ENCODE data around the gene SENP1.
A peak's percentile ranks its signal among the peaks of the same experiment; 100 is the strongest.

The SENP1 gene

GRCh38 chr12:48078901-48079300 is 27.0 kb downstream of the SENP1 start:
- no peak for DNase-seq
- H3K36me3 ChIP-seq (ENCODE audit: control insufficient read depth in 4 of 4, insufficient read depth in 4 of 4, low read length in 3 of 4): peaks cover 13 to 44% (median 24%) of the 10 kb centered on the region in 4 experiments

GRCh38 chr12:48077111-48077510 is 28.8 kb downstream of the SENP1 start:
- no peaks in the 10 kb centered on the region for H3K4me1 ChIP-seq (ENCODE audit: control extremely low read depth in 1 of 4, control insufficient read depth in 4 of 4, insufficient read depth in 4 of 4, low read length in 3 of 4)
- H3K4me3 ChIP-seq (ENCODE audit: control insufficient read depth in 1 of 7, extremely low read depth in 1 of 7, insufficient read depth in 4 of 7, low read depth in 2 of 7, low read length in 6 of 7): no peak overlapping the region
- POLR2A ChIA-PET: no interaction called here
- H3K9me3 ChIP-seq (ENCODE audit: control extremely low read depth in 1 of 5, control insufficient read depth in 4 of 5, insufficient read depth in 2 of 5, low read depth in 1 of 5, low read length in 4 of 5): peaks cover 0 to 2% (median 0%) of the 10 kb centered on the region in 5 experiments
- H3K36me3 ChIP-seq (ENCODE audit: control insufficient read depth in 4 of 4, insufficient read depth in 4 of 4, low read length in 3 of 4): peaks cover 9 to 48% (median 28%) of the 10 kb centered on the region in 4 experiments
- CTCF ChIA-PET: interaction anchor here (0.9 to 3.5 kb wide), 2 partner anchors 10 to 88 kb away, joined by 4 to 10 read pairs; no protein-coding TSS in a partner anchor
- H3K27ac ChIP-seq (ENCODE audit: insufficient read depth in 1 of 2, low read depth in 1 of 2, low read length in 2 of 2, poor library complexity in 1 of 2, severe bottlenecking in 2 of 2): no peak overlapping the region
- no peaks in the 10 kb centered on the region for H3K27me3 ChIP-seq (replicated peaks in 2 of 5; ENCODE audit: control insufficient read depth in 4 of 5, insufficient read depth in 5 of 5, low read length in 4 of 5)
- WGBS (ENCODE audit: insufficient coverage): 51% methylated on average over 2 of the region's 2 CpGs
- peak in 1 of 3 donors; percentile 14 for DNase-seq

More at GRCh38 chr12:48078901-48079300, 27.0 kb downstream of the SENP1 start:
- ChIA-PET CTCF (interaction anchor here (1.6 to 3.5 kb wide), 2 partner anchors 9 to 86 kb away, joined by 3 to 10 read pairs; no protein-coding TSS in a partner anchor), POLR2A (no interaction called here)
- H3K4me1 ChIP-seq (ENCODE audit: control extremely low read depth in 1 of 4, control insufficient read depth in 4 of 4, insufficient read depth in 4 of 4, low read length in 3 of 4): no peaks in the 10 kb centered on the region
- peaks cover 0 to 2% (median 0%) of the 10 kb centered on the region in 5 experiments for H3K9me3 ChIP-seq (ENCODE audit: control extremely low read depth in 1 of 5, control insufficient read depth in 4 of 5, insufficient read depth in 2 of 5, low read depth in 1 of 5, low read length in 4 of 5)
- no peaks in the 10 kb centered on the region for H3K27me3 ChIP-seq (replicated peaks in 2 of 5; ENCODE audit: control insufficient read depth in 4 of 5, insufficient read depth in 5 of 5, low read length in 4 of 5)
- 96% methylated on average over 3 of the region's 5 CpGs for WGBS (ENCODE audit: insufficient coverage)
- no peak overlapping the region for H3K27ac ChIP-seq (ENCODE audit: insufficient read depth in 1 of 2, low read depth in 1 of 2, low read length in 2 of 2, poor library complexity in 1 of 2, severe bottlenecking in 2 of 2)
- no peak overlapping the region for H3K4me3 ChIP-seq (ENCODE audit: control insufficient read depth in 1 of 7, extremely low read depth in 1 of 7, insufficient read depth in 4 of 7, low read depth in 2 of 7, low read length in 6 of 7)

GRCh38 chr12:48075832-48076231 is 30.0 kb downstream of the SENP1 start:
- no peak overlapping the region for H3K4me3 ChIP-seq (ENCODE audit: control insufficient read depth in 1 of 7, extremely low read depth in 1 of 7, insufficient read depth in 4 of 7, low read depth in 2 of 7, low read length in 6 of 7)
- CTCF ChIA-PET: interaction anchor here (1.0 to 3.5 kb wide), 2 partner anchors 90 to 113 kb away, joined by 3 to 10 read pairs; no protein-coding TSS in a partner anchor
- no peaks in the 10 kb centered on the region for H3K4me1 ChIP-seq (ENCODE audit: control extremely low read depth in 1 of 4, control insufficient read depth in 4 of 4, insufficient read depth in 4 of 4, low read length in 3 of 4)
- WGBS (ENCODE audit: insufficient coverage): no CpG with 5 or more reads among the region's 1 CpG
- no peaks in the 10 kb centered on the region for H3K27me3 ChIP-seq (replicated peaks in 2 of 5; ENCODE audit: control insufficient read depth in 4 of 5, insufficient read depth in 5 of 5, low read length in 4 of 5)
- H3K9me3 ChIP-seq (ENCODE audit: control extremely low read depth in 1 of 5, control insufficient read depth in 4 of 5, insufficient read depth in 2 of 5, low read depth in 1 of 5, low read length in 4 of 5): peaks cover 0 to 2% (median 0%) of the 10 kb centered on the region in 5 experiments
- no peak overlapping the region for H3K27ac ChIP-seq (ENCODE audit: insufficient read depth in 1 of 2, low read depth in 1 of 2, low read length in 2 of 2, poor library complexity in 1 of 2, severe bottlenecking in 2 of 2)
- POLR2A ChIA-PET: no interaction called here
- peaks cover 12 to 51% (median 33%) of the 10 kb centered on the region in 4 experiments for H3K36me3 ChIP-seq (ENCODE audit: control insufficient read depth in 4 of 4, insufficient read depth in 4 of 4, low read length in 3 of 4)
- DNase-seq: no peak

- no peak overlapping the region for H3K27ac ChIP-seq (ENCODE audit: insufficient read depth in 1 of 2, low read depth in 1 of 2, low read length in 2 of 2, poor library complexity in 1 of 2, severe bottlenecking in 2 of 2)
- ChIA-PET CTCF (interaction anchor here (1.1 to 1.2 kb wide), 2 partner anchors 12 to 91 kb away, joined by 3 read pairs; no protein-coding TSS in a partner anchor), POLR2A (no interaction called here)
- no peaks in the 10 kb centered on the region for H3K4me1 ChIP-seq (ENCODE audit: control extremely low read depth in 1 of 4, control insufficient read depth in 4 of 4, insufficient read depth in 4 of 4, low read length in 3 of 4)
- peaks cover 0 to 2% (median 0%) of the 10 kb centered on the region in 5 experiments for H3K9me3 ChIP-seq (ENCODE audit: control extremely low read depth in 1 of 5, control insufficient read depth in 4 of 5, insufficient read depth in 2 of 5, low read depth in 1 of 5, low read length in 4 of 5)
- no CpG with 5 or more reads among the region's 1 CpG for WGBS (ENCODE audit: insufficient coverage)
- no peak overlapping the region for H3K4me3 ChIP-seq (ENCODE audit: control insufficient read depth in 1 of 7, extremely low read depth in 1 of 7, insufficient read depth in 4 of 7, low read depth in 2 of 7, low read length in 6 of 7)
- no peaks in the 10 kb centered on the region for H3K27me3 ChIP-seq (replicated peaks in 2 of 5; ENCODE audit: control insufficient read depth in 4 of 5, insufficient read depth in 5 of 5, low read length in 4 of 5)
- no peak for DNase-seq
- peaks cover 16 to 59% (median 34%) of the 10 kb centered on the region in 4 experiments for H3K36me3 ChIP-seq (ENCODE audit: control insufficient read depth in 4 of 4, insufficient read depth in 4 of 4, low read length in 3 of 4)
Measured at GRCh38 chr12:48074266-48074665, 31.6 kb downstream of the SENP1 start.

- CTCF ChIA-PET: no interaction called here
Measured at GRCh38 chr12:48072266-48072665, 33.6 kb downstream of the SENP1 start.

GRCh38 chr12:48071808-48072207 is 34.1 kb downstream of the SENP1 start:
- peaks cover 0 to 3% (median 0%) of the 10 kb centered on the region in 4 experiments for H3K4me1 ChIP-seq (ENCODE audit: control extremely low read depth in 1 of 4, control insufficient read depth in 4 of 4, insufficient read depth in 4 of 4, low read length in 3 of 4)
- ChIA-PET POLR2A (no interaction called here), CTCF (no interaction called here)
- no peak overlapping the region for H3K4me3 ChIP-seq (ENCODE audit: control insufficient read depth in 1 of 7, extremely low read depth in 1 of 7, insufficient read depth in 4 of 7, low read depth in 2 of 7, low read length in 6 of 7)
- peaks cover 18 to 62% (median 38%) of the 10 kb centered on the region in 4 experiments for H3K36me3 ChIP-seq (ENCODE audit: control insufficient read depth in 4 of 4, insufficient read depth in 4 of 4, low read length in 3 of 4)
- no peaks in the 10 kb centered on the region for H3K9me3 ChIP-seq (ENCODE audit: control extremely low read depth in 1 of 5, control insufficient read depth in 4 of 5, insufficient read depth in 2 of 5, low read depth in 1 of 5, low read length in 4 of 5)
- no peak for DNase-seq
- no peaks in the 10 kb centered on the region for H3K27me3 ChIP-seq (replicated peaks in 2 of 5; ENCODE audit: control insufficient read depth in 4 of 5, insufficient read depth in 5 of 5, low read length in 4 of 5)
- H3K27ac ChIP-seq (ENCODE audit: insufficient read depth in 1 of 2, low read depth in 1 of 2, low read length in 2 of 2, poor library complexity in 1 of 2, severe bottlenecking in 2 of 2): no peak overlapping the region
- WGBS (ENCODE audit: insufficient coverage): no CpG with 5 or more reads among the region's 2 CpGs

More at GRCh38 chr12:48072266-48072665, 33.6 kb downstream of the SENP1 start:
- H3K36me3 ChIP-seq (ENCODE audit: control insufficient read depth in 4 of 4, insufficient read depth in 4 of 4, low read length in 3 of 4): peaks cover 18 to 59% (median 35%) of the 10 kb centered on the region in 4 experiments
- H3K4me1 ChIP-seq (ENCODE audit: control extremely low read depth in 1 of 4, control insufficient read depth in 4 of 4, insufficient read depth in 4 of 4, low read length in 3 of 4): peaks cover 0 to 2% (median 0%) of the 10 kb centered on the region in 4 experiments
- H3K4me3 ChIP-seq (ENCODE audit: control insufficient read depth in 1 of 7, extremely low read depth in 1 of 7, insufficient read depth in 4 of 7, low read depth in 2 of 7, low read length in 6 of 7): no peak overlapping the region
- WGBS (ENCODE audit: insufficient coverage): 100% methylated on average over 1 of the region's 3 CpGs
- H3K27me3 ChIP-seq (replicated peaks in 2 of 5; ENCODE audit: control insufficient read depth in 4 of 5, insufficient read depth in 5 of 5, low read length in 4 of 5): no peaks in the 10 kb centered on the region
- POLR2A ChIA-PET: no interaction called here
- H3K9me3 ChIP-seq (ENCODE audit: control extremely low read depth in 1 of 5, control insufficient read depth in 4 of 5, insufficient read depth in 2 of 5, low read depth in 1 of 5, low read length in 4 of 5): no peaks in the 10 kb centered on the region
- no peak overlapping the region for H3K27ac ChIP-seq (ENCODE audit: insufficient read depth in 1 of 2, low read depth in 1 of 2, low read length in 2 of 2, poor library complexity in 1 of 2, severe bottlenecking in 2 of 2)
- no peak for DNase-seq

GRCh38 chr12:48070731-48071130 is 35.1 kb downstream of the SENP1 start:
- Histone ChIP-seq H3K27ac (ENCODE audit: insufficient read depth in 1 of 2, low read depth in 1 of 2, low read length in 2 of 2, poor library complexity in 1 of 2, severe bottlenecking in 2 of 2) (no peak overlapping the region), H3K27me3 (replicated peaks in 2 of 5; ENCODE audit: control insufficient read depth in 4 of 5, insufficient read depth in 5 of 5, low read length in 4 of 5) (no peaks in the 10 kb centered on the region), H3K36me3 (ENCODE audit: control insufficient read depth in 4 of 4, insufficient read depth in 4 of 4, low read length in 3 of 4) (peaks cover 18 to 68% (median 39%) of the 10 kb centered on the region in 4 experiments), H3K9me3 (ENCODE audit: control extremely low read depth in 1 of 5, control insufficient read depth in 4 of 5, insufficient read depth in 2 of 5, low read depth in 1 of 5, low read length in 4 of 5) (no peaks in the 10 kb centered on the region), H3K4me1 (ENCODE audit: control extremely low read depth in 1 of 4, control insufficient read depth in 4 of 4, insufficient read depth in 4 of 4, low read length in 3 of 4) (peaks cover 0 to 3% (median 0%) of the 10 kb centered on the region in 4 experiments), H3K4me3 (ENCODE audit: control insufficient read depth in 1 of 7, extremely low read depth in 1 of 7, insufficient read depth in 4 of 7, low read depth in 2 of 7, low read length in 6 of 7) (no peak overlapping the region)
- no peak for DNase-seq
- ChIA-PET CTCF (interaction anchor here (0.7 to 1.5 kb wide), 3 partner anchors 18 to 215 kb away, joined by 3 read pairs; no protein-coding TSS in a partner anchor), POLR2A (interaction anchor here (0.5 kb wide), 1 partner anchor 244 kb away, joined by 4 read pairs; no protein-coding TSS in a partner anchor)
- WGBS (ENCODE audit: insufficient coverage): 98% methylated on average over 3 of the region's 4 CpGs
